Superior temporal gyrus (tissue), 1 donor: ENCODE results near the gene RAB11FIP5.

Experiments used
- DNase-seq: peaks from one replicate; pipeline ENCODE4 v3.0.0-alpha.2; 2016; ENCODE audit errors: extremely low spot score

RAB11FIP5 gene

GRCh38 chr2:73033766-73034381 lies 78.9 kb downstream of the RAB11FIP5 start:
- no peak for DNase-seq

- no peak for DNase-seq
These were observed 79.5 kb downstream of the RAB11FIP5 start for GRCh38 chr2:73033142-73033765.

- no peak for DNase-seq
These were observed 80.0 kb downstream of the RAB11FIP5 start for GRCh38 chr2:73032702-73033097.

GRCh38 chr2:73031725-73032701 lies 80.7 kb downstream of the RAB11FIP5 start:
- DNase-seq: no peak

GRCh38 chr2:73031095-73031678 lies 81.6 kb downstream of the RAB11FIP5 start:
- no peak for DNase-seq

- no peak for DNase-seq
These were observed 83.9 kb downstream of the RAB11FIP5 start for GRCh38 chr2:73028841-73029240.

- DNase-seq: no peak
These were observed 85.4 kb downstream of the RAB11FIP5 start for GRCh38 chr2:73027340-73027739.

- DNase-seq: no peak
These were observed 89.3 kb downstream of the RAB11FIP5 start for GRCh38 chr2:73023497-73023896.
